HG03108 (cell line): ENCODE data around the gene FTSJ3.
A peak's percentile ranks its signal among the peaks of the same experiment; 100 is the strongest.
"Not testable (repeated sequence)": the region's sequence is repeated elsewhere in the genome, so short reads cannot be mapped to it uniquely, and the experiment has no call there.

Experiments used
- ATAC-seq: cut with Tn5 transposase; IDR thresholded peaks from one replicate; pipeline ENCODE4 v1.9.1; 2021; ENCODE audit warnings: moderate library complexity; ENCODE audit not compliant: unreplicated experiment

Gene FTSJ3

DNA sequence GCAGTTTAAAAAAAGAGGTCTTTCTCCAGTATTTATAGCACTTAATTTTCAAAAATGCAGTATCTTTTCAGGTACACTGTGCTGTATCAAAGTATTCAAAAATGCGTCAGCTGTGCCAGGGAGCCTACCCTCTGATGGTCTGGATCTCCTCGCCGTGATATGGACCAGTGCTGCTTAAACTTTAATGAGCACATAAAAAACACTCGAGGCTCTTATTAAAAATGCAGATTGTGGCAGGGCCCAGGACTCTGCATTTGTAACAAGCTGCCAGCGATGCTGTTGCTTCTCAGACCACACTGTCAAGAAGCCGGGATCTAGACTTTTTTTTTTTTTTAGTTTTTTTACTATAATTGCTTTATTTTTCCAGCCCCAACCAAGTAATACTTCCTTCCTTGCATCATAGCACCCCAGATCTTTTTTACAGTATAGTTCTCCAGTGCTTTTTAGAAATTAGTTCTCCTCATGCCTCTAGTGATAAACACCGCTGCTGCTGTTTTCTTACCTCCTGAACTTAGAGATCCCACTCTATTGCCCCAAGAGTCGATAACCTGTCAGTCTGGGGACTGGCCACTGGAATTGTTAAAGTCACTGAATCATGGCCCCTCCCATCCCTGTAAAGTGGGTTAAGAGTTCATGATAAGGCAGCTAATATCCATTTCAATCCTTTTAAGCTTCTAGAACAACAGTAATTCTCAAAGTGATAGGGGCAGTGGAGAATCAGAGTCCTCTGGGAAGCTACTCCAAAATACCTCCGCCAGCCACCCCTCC, 16.6 kb upstream of the FTSJ3 start:
- ATAC-seq: no peak

DNA sequence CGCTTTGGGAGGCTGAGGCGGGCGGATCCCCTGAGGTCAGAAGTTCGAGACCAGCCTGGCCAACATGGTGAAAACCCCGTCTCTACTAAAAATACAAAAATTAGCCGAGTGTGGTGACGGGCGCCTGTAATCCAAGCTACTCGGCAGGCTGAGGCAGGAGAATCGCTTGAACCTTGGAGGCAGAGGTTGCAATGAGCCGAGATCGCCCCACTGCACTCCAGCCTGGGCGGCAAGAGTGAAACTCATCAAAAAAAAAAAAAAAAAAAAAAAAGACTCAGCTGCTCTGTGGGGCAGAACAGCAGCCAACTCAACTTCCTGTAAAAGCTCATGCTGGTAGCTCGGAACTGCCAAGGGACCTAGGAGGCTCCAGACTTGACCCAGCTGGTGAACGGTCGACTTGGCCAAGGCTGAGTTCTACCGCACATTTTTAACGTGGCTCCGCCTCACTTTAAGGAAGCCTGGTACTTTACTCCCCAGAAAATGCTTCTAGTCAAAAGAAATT, 16.0 kb upstream of the FTSJ3 start:
- ATAC-seq: not testable (repeated sequence)

GRCh38 chr17:63842540-63843386, 15.3 kb upstream of the FTSJ3 start, which contains the start of gene SMARCD2:
Gene SMARCD2, minus strand, starts transcription at chr17:63842685. Its CDS starts 11 bp downstream, at chr17:63842674.
- peak; percentile 72 for ATAC-seq

DNA sequence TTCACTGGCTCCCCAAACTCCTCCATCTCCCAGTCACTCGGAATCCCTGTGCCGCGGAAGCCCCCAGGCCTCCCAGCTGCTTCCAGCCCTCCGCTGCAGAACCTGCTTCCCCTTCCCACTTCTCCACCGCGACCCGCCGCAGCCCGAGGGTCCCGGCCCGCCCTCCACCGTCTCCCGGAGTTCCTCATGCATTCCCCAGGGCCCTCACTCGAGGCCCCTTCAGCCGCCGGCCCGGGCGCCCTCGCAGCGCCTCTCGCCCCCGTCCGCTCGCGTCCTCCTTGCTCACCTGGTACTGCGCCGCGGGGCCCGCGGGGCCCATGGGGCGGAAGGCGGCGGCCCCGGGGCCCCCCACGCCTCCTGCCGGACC, 14.7 kb upstream of the FTSJ3 start:
- no peak for ATAC-seq

- ATAC-seq: no peak
Observed at GRCh38 chr17:63841350-63842172, 14.1 kb upstream of the FTSJ3 start.

DNA sequence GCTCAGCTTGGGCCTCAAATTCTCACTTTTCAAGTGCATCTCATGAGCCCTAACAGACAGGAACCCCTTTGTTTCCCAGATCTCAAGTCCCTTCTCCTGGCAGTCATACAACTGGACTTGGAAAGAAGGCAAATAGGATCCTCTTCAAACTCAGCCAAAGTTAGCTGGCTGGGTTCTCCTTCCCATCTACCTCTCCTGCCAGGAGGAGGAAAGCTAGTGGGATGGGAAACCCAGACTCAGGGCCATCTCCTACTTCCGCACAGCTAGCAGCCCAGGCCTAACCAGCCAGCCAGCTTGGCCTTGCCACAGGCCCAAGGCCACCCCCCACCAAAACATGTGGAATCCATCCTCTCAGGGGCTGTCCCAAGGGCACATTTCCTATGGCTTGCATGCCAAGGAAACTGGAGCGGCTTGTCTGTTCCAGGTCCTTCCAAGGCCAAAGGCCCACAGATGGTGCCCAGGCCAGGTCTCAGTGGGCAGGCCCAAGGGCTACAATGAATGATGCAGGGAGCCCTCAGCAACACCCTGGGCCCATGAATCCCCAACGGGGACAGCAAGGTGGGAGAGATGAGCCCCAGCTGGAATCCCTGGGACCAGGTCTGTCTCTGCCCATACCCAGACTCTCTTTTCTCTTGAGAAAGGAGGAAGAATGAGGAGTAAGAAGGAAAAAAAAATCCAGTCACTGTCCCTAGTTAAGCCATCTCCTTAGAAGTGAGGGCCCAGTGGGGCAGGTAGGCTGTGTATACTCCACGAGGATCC, 13.3 kb upstream of the FTSJ3 start:
- no peak for ATAC-seq

DNA sequence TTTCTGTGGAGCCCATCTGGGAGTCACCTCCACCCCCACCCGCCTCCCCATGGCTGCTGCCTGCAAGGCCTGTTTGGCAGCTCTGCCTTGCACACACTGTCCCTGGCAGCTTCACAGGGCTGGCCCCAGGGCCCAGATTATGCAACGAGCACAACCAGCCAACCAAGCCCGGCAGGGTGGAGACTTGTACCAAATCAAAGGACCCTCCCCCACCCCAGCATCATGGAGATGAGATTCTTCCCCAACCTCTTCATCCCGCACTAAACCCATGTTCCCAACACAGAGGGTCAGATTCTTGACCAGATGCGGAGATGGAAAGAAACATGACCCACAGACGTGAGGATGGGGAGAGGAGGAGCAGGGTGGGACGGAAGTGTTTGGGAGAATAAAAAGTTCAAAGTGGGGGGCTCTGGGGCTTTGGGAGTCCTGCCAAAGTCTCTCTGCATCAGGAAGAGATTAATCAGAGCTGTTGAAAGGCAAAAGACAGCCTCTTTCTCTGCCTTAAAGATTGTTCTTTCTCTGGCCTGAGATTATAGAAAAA, 11.2 kb upstream of the FTSJ3 start:
- no peak for ATAC-seq

DNA sequence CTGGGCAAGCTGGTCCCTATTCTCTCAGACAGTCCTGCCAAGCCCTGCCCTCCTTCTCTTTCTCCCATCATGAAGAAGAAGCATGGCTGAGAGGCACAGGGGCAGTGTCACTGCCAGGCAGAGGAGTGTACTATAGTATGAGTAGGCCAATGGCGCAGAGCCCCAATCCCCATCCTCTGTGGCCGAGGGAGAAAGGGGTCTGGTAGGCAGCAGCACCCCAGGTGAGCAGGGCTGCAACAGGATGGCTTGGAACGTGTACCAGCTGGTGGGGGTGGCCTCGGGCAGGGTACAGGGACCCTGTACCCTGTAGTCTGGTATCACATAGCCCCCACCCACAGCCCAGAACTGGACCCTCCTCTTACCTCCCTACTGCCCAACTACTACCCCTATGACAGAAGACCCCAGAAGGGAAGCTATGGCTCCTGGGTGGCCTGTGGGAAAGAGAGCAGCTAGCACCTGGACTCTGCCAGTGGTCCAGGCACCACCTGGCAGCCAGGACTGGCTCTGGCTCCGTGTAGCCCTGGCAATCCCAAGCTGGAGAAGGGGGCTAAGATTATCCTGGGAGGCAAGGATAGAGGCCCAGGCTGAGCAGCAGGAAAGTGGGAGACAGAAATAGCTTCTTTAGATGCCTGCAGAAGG, 10.6 kb upstream of the FTSJ3 start:
- ATAC-seq: no peak

- ATAC-seq: no peak
Observed at GRCh38 chr17:63837480-63837879, 10.0 kb upstream of the FTSJ3 start.

DNA sequence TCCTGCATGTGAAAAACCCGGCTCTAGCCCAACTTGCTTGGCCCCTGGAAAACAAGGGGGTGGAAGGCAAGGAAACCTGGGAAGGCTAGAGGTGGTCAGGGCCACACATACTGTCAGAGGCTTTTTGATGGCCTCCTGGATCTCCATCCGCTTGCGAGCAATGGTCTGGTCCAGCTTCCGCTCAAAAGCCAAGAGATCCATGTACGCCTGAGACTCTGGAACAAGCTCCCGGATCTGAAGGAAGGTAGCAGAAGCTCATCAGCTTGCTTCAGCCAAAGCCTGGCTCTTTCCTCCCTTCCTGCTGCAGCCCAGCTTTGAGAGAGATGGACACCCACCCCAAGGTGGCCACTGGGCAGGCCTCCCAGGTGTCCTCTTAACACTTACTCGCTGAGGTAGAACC, 9.3 kb upstream of the FTSJ3 start:
- no peak for ATAC-seq

DNA sequence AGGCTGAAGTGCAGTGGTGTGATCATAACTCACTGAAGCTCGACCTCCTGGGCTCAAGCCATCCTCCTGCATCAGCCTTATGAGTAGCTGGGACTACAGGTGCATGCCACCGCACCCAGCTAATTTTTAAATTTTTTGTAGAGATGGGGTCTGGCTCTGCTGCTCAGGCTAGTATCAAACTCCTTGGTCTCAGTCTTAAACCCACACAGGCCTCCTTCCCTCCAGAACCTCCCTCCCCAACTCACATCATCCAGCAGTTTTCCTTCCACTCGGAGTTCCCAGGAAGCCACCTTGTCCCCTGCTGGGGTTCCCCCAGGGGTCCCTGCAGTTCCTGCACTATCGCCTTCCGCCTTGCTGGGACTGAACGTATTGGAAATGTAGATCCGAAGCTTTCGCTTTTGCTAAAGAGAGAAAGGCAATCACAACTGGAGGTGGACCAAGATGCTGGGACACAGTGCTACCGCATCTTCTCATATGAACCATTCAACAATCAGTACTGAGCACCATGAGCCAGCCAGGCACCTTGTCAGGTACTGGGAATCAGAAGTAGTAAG, 7.8 kb upstream of the FTSJ3 start:
- no peak for ATAC-seq

- ATAC-seq: peak; percentile 43
Observed at GRCh38 chr17:63834431-63835166, 7.1 kb upstream of the FTSJ3 start.

DNA sequence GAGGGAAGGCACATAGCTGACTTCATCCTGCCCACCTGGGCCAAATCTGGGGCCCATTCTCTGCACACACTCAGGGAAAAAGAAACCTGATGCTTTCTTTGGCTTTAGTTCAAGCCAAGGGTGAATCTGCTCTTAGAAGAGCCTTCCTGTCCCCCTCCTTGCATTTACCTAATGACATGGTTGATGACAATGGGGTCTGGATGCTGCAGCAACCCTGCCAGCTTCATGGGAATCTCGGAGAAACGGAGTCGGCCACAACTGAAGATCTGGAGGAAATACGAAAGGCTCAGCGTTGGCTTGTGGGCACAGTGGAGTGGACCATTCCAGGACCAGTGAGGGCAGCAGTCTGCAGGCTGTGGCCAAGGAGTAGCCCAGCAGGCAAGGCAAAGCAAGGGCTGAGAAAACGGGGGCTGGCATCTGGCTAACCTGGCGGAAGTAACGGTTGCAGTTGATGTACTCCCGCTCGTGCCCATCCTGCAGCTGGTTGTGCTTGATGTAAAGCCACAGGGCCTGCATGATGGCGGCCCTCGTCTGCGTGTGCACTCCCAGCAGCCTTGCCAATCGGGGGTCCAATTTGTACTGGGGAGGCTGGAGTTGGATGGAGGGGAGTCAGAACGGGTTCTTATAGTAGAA, 6.4 kb upstream of the FTSJ3 start:
- no peak for ATAC-seq

GRCh38 chr17:63833026-63833740, 5.7 kb upstream of the FTSJ3 start:
- ATAC-seq: no peak

GRCh38 chr17:63832455-63832854, 5.0 kb upstream of the FTSJ3 start:
- no peak for ATAC-seq

DNA sequence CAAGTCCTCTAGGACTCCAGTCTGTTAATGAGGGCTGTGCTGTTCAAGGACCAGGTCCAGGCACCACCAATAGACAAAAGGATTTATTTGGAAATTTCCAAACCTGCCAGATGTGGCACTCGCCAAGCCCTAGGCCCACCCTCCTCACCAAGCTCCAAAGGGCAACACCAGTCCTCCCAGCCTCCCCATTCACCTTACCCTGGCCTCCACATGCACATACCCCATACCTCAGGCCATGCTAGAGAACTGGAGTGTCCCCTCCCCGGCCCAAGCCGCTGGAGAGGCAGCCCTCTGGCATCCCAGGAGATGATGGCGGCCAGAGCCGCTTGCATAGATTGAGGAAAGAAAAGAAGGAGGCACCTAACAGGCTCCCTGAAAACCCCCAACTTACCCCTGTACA, 4.6 kb upstream of the FTSJ3 start:
- ATAC-seq: no peak

GRCh38 chr17:63831505-63831904, 4.0 kb upstream of the FTSJ3 start:
- ATAC-seq: no peak
